GM10266 (cell line): ENCODE data around the gene RCBTB2.

Source experiments
- DNase-seq: peaks from one replicate; pipeline ENCODE4 v3.0.0; 2012; ENCODE audit errors: extremely low spot score
- TF ChIP-seq, protein P1 (sequence below): IDR thresholded peaks from 2 replicates; pipeline ENCODE4 v1.5.1; 2012; ENCODE audit warnings: mild to moderate bottlenecking, low read depth; ENCODE audit not compliant: control insufficient read depth, insufficient read depth; ENCODE audit errors: missing control alignments

RCBTB2 gene

GRCh38 chr13:48501705-48502104, 31.2 kb downstream of the RCBTB2 start:
- TF ChIP-seq, protein P1, sequence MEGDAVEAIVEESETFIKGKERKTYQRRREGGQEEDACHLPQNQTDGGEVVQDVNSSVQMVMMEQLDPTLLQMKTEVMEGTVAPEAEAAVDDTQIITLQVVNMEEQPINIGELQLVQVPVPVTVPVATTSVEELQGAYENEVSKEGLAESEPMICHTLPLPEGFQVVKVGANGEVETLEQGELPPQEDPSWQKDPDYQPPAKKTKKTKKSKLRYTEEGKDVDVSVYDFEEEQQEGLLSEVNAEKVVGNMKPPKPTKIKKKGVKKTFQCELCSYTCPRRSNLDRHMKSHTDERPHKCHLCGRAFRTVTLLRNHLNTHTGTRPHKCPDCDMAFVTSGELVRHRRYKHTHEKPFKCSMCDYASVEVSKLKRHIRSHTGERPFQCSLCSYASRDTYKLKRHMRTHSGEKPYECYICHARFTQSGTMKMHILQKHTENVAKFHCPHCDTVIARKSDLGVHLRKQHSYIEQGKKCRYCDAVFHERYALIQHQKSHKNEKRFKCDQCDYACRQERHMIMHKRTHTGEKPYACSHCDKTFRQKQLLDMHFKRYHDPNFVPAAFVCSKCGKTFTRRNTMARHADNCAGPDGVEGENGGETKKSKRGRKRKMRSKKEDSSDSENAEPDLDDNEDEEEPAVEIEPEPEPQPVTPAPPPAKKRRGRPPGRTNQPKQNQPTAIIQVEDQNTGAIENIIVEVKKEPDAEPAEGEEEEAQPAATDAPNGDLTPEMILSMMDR, result no peak
- no peak for DNase-seq

DNA sequence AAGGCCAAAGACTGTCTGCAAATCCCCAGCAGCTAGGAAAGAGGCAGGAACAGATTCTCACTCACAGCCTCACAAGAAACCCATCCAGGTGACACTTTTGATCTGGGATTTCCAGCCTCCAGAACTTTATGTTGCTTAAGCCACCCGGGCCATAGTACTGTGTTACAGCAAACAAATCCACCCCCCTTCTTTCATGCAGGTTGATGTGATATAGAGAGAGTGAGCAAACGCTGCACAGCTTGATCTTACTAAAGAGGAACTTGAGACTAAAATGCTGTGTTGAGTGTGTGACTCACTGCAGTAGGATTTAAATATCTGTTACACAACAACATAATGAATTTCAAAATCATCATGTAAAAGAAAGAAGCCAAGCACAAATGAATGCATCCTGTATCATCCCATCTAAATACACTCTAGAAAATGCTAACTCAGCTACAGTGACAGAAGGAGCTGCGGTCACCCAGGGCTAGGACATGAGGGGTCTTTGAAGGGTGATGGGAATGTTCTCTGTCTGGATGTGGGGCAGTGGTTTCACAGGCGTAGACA, 32.2 kb downstream of the RCBTB2 start:
- TF ChIP-seq, protein P1, result no peak
- no peak for DNase-seq

DNA sequence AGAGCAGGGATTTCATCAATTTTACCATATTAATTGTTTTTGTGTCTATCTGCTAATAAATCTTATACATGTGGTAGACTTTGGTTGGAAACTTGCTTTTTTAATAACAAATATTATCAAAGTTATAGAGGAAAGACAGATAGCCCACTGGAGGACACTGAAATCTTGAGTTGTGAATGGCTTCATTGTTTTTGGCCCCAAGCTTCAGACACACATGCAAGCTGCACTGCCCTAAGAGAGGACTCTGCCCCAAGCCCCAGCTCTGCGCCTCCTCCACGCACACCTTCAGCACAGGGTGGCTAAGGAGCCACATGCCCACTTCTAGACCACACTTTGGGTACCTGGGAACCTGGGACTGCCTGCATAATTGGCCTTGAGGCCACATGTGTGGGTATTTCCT, 35.2 kb downstream of the RCBTB2 start:
- TF ChIP-seq, protein P1, result no peak
- DNase-seq, result no peak

DNA sequence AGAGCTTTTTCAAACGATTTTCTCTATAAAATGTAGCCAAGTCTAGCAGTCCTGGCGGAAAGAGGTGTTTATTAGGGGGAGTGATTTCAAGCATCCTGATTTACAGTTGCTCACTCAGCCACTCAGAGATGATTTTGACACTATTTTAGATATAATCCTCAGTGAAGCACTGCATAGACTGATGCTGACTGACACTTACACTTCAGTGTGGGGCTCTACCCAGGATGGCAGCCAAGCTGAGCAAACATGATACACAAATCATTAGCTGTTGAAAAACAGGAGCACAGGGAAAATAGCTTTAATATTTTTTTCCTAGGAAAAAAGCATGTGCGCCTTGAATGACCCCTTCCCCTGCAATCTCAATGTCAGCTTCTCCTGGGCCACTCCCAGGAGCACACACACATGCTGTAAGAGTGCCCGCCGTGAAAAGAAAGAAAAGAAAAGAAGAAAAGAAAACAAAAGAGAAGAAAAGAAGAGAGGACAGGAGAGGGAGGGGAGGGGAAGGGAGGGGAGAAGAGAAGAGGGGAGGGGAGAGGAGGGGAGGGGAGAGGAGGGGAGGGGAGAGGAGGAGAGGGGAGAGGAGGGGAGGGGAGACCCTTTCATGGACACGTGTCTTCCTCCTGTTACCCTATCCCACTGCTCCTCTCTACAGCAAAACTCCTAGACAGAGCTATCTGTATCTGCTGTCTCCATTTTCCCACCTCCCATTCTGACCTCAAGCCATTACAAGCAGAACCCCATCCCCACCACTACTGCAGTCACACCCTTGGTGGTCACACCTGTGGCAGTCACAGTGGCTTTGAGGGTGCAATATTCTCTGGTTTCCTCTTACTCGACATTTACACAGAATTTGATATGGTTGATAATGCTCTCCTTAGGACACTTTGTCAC, 36.4 kb downstream of the RCBTB2 start:
- TF ChIP-seq, protein P1, result no peak
- no peak for DNase-seq

GRCh38 chr13:48494874-48495273, 38.0 kb downstream of the RCBTB2 start:
- no peak for DNase-seq
- TF ChIP-seq, protein P1, result no peak

DNA sequence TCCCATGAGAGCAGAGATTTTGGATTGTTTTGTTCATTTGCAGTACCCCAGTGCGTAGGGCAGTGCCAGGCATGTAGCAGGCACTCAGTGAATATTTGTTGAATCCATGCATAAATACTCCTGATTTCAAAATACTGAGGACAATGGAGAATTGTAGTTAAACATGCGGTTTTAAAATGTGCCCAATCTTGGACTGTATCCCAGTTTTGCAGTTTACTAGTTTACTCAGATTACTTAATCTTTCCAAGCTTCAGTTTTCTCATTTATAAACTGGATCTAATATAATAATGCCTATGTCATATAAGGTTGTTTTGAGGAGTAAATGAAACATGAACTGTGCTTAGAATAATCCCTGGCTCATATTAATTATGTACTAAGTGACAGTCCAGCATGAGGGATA, 39.0 kb downstream of the RCBTB2 start:
- TF ChIP-seq, protein P1, result no peak
- no peak for DNase-seq
